Mesendoderm (in vitro differentiated cells): ENCODE data around the gene SURF6.

Experiments used
- DNase-seq: peaks from one replicate; pipeline ENCODE4 v3.0.0; 2013
- H2AK5ac ChIP-seq: 2 replicates; pipeline ENCODE4 v1.6.1; 2013; ENCODE audit warnings: low read length, inconsistent platforms
- H2BK120ac ChIP-seq: 2 replicates; pipeline ENCODE4 v1.6.1; 2013; ENCODE audit warnings: low read depth, mild to moderate bottlenecking, low read length, moderate library complexity, mixed read lengths
- H2BK15ac ChIP-seq: replicated peaks from 2 replicates; pipeline ENCODE4 v1.6.1; 2013; ENCODE audit warnings: low read depth, mild to moderate bottlenecking, moderate library complexity
- H2BK5ac ChIP-seq: 2 replicates; pipeline ENCODE4 v1.6.1; 2013; ENCODE audit warnings: low read length, inconsistent platforms
- H3K18ac ChIP-seq: 2 replicates; pipeline ENCODE4 v1.6.1; 2013; ENCODE audit warnings: mild to moderate bottlenecking, low read length, mixed read lengths
- H3K23ac ChIP-seq: one replicate; pipeline ENCODE4 v1.6.1; 2013; ENCODE audit warnings: low read length
- H3K27ac ChIP-seq: 2 replicates; pipeline ENCODE4 v1.5.1; 2013; ENCODE audit warnings: low read depth, mild to moderate bottlenecking, inconsistent platforms, low read length, moderate library complexity
- H3K27me3 ChIP-seq: 2 replicates; pipeline ENCODE4 v1.6.1; 2013; ENCODE audit warnings: low read length, control low read depth, mild to moderate bottlenecking, inconsistent platforms; ENCODE audit not compliant: insufficient read depth, poor library complexity
- H3K36me3 ChIP-seq: 2 replicates; pipeline ENCODE4 v1.6.1; 2013; ENCODE audit warnings: low read length, inconsistent platforms; ENCODE audit not compliant: control insufficient read depth, insufficient read depth
- H3K4ac ChIP-seq: one replicate; pipeline ENCODE4 v1.6.1; 2013; ENCODE audit warnings: low read depth, mild to moderate bottlenecking, low read length, moderate library complexity
- H3K4me1 ChIP-seq: 2 replicates; pipeline ENCODE4 v1.6.1; 2013; ENCODE audit warnings: low read depth, low read length, inconsistent platforms; ENCODE audit not compliant: control insufficient read depth
- H3K4me2 ChIP-seq: 2 replicates; pipeline ENCODE4 v1.6.1; 2013; ENCODE audit warnings: low read length
- H3K4me3 ChIP-seq: 2 replicates; pipeline ENCODE4 v1.5.1; 2013; ENCODE audit warnings: mild to moderate bottlenecking, low read length
- H3K56ac ChIP-seq: one replicate; pipeline ENCODE4 v1.6.1; 2013; ENCODE audit warnings: low read length
- H3K79me1 ChIP-seq: 2 replicates; pipeline ENCODE4 v1.6.1; 2013; ENCODE audit warnings: low read length, inconsistent platforms
- H3K79me2 ChIP-seq: 2 replicates; pipeline ENCODE4 v1.6.1; 2013; ENCODE audit warnings: mild to moderate bottlenecking, low read length; ENCODE audit not compliant: control insufficient read depth, insufficient read depth
- H3K9ac ChIP-seq: 2 replicates; pipeline ENCODE4 v1.6.1; 2013; ENCODE audit warnings: low read length, inconsistent platforms
- H4K5ac ChIP-seq: one replicate; pipeline ENCODE4 v1.6.1; 2013; ENCODE audit warnings: low read length
- H4K8ac ChIP-seq: one replicate; pipeline ENCODE4 v1.6.1; 2013; ENCODE audit warnings: low read depth, mild to moderate bottlenecking, control low read depth, low read length, moderate library complexity
- WGBS: extraction: QIAGEN DNeasy Blood & Tissue Kit; methylation state at CpG from one replicate; pipeline ENCODE4 v1.1.7; 2013; ENCODE audit warnings: low lambda C conversion rate, missing lambda C conversion rate; ENCODE audit not compliant: insufficient coverage; ENCODE audit errors: extremely low coverage; 5-methylcytosine and 5-hydroxymethylcytosine counted together

Gene SURF6

DNA sequence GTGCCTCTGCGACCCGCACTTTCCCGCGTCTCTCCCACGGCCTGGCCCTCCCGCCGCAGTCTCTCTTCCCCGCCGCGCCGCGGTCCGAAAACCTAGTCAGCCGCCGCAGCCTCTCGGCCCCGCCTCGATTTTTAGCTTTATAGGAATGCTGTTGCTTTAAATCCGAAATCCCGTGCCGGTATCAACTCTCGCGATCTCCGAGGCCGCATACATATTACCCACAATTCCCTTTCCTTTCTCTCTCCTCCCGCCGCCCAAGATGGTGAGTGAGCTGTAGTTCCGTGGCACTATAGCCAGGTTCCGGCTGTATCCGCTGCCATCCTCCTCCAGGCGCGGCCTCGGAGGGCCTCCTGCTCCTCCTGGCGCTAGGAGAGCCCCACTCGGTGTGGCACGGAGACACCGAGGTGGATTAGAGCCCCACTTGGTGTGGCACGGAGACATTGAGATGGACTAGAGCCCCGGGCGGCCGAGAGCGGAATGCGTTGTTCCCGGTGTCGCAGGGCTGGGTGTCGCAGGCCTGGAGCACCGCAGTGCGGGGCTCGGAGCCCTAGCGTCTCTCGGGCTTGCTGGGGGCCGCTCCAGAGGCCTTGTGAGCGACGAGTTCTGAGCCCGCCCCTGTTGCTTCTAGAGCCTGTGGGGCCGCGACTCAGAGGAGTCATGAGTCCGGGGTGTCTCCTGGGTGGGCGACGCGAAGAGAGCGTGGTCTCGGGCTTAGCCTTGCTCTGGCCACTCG, 12.2 kb upstream of the SURF6 start, which contains the start of the genes MED22 and RPL7A:
TSS of gene MED22 (minus strand) at position 147 of the 733 bp plus-strand sequence. CDS start 1,469 bp downstream, outside the sequence.
TSS of gene RPL7A (plus strand) at position 234 of the 733 bp plus-strand sequence. CDS start at position 260, 26 bp downstream.
- H2BK15ac ChIP-seq, result no peak within 1 kb of the TSS
- WGBS, result no CpG with 5 or more reads among the region's 64 CpGs
- peak within 1 kb of the TSS; percentile 96 for H3K18ac ChIP-seq
- H3K36me3 ChIP-seq, result peaks cover 30% of the 10 kb centered on the region
- H3K23ac ChIP-seq, result peak within 1 kb of the TSS; percentile 97
- H3K9ac ChIP-seq, result peak within 1 kb of the TSS; percentile 99
- H3K4ac ChIP-seq, result peak within 1 kb of the TSS; percentile 82
- peak within 1 kb of the TSS; percentile 95 for H3K4me3 ChIP-seq
- H4K8ac ChIP-seq, result no peak within 1 kb of the TSS
- no peaks in the 10 kb centered on the region for H3K4me1 ChIP-seq
- H3K4me2 ChIP-seq, result peak within 1 kb of the TSS; percentile 99
- H3K79me1 ChIP-seq, result peaks cover 29% of the 10 kb centered on the region
- peak within 1 kb of the TSS; percentile 52 for H4K5ac ChIP-seq
- peak within 1 kb of the TSS; percentile 93 for H2BK5ac ChIP-seq
- peak within 1 kb of the TSS; percentile 82 for H2AK5ac ChIP-seq
- peak; percentile 98 for DNase-seq
- peak within 1 kb of the TSS; percentile 40 for H2BK120ac ChIP-seq
- H3K27me3 ChIP-seq, result no peaks in the 10 kb centered on the region
- H3K56ac ChIP-seq, result peak within 1 kb of the TSS; percentile 99
- H3K27ac ChIP-seq, result peak within 1 kb of the TSS; percentile 87
- peaks cover 43% of the 10 kb centered on the region for H3K79me2 ChIP-seq

DNA sequence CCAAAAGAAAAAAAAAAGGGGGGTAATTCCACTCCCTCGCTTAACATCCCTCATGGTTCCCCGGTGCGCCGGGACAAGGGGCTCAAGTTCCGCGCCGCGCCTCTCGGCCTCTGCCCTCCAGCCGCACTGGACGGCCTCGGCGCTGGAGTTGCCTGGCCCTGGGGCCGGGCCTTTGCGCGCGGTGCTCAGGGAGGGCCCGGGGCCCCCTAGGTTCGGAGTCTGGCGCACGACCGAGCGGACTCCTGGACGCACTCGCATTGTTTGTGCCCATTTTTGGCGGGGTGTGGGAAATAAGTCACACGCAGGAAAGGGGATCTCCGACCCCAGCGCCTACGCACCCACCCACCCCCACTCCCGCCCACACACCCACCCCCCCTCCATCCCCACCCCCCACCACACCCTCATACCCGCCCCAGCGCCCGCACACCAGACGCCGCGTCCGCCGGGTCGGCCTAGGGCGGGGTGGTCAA, 11.6 kb upstream of the SURF6 start:
- H3K4me1 ChIP-seq, result no peaks in the 10 kb centered on the region
- peak overlapping the region; percentile 90 for H3K9ac ChIP-seq
- H3K4me3 ChIP-seq, result peak overlapping the region; percentile 90
- no peak overlapping the region for H4K5ac ChIP-seq
- H2BK5ac ChIP-seq, result peak overlapping the region; percentile 31
- H3K23ac ChIP-seq, result peak overlapping the region; percentile 76
- no CpG with 5 or more reads among the region's 41 CpGs for WGBS
- no peak overlapping the region for H4K8ac ChIP-seq
- no peaks in the 10 kb centered on the region for H3K27me3 ChIP-seq
- DNase-seq, result peak; percentile 50
- H3K4me2 ChIP-seq, result peak overlapping the region; percentile 29
- peak overlapping the region; percentile 82 for H3K4ac ChIP-seq
- H3K79me1 ChIP-seq, result peaks cover 29% of the 10 kb centered on the region
- peak overlapping the region; percentile 40 for H2BK120ac ChIP-seq
- no peak overlapping the region for H2AK5ac ChIP-seq
- no peak overlapping the region for H2BK15ac ChIP-seq
- peaks cover 30% of the 10 kb centered on the region for H3K36me3 ChIP-seq
- peaks cover 43% of the 10 kb centered on the region for H3K79me2 ChIP-seq
- peak overlapping the region; percentile 96 for H3K56ac ChIP-seq
- H3K27ac ChIP-seq, result peak overlapping the region; percentile 54
- H3K18ac ChIP-seq, result peak overlapping the region; percentile 93

DNA sequence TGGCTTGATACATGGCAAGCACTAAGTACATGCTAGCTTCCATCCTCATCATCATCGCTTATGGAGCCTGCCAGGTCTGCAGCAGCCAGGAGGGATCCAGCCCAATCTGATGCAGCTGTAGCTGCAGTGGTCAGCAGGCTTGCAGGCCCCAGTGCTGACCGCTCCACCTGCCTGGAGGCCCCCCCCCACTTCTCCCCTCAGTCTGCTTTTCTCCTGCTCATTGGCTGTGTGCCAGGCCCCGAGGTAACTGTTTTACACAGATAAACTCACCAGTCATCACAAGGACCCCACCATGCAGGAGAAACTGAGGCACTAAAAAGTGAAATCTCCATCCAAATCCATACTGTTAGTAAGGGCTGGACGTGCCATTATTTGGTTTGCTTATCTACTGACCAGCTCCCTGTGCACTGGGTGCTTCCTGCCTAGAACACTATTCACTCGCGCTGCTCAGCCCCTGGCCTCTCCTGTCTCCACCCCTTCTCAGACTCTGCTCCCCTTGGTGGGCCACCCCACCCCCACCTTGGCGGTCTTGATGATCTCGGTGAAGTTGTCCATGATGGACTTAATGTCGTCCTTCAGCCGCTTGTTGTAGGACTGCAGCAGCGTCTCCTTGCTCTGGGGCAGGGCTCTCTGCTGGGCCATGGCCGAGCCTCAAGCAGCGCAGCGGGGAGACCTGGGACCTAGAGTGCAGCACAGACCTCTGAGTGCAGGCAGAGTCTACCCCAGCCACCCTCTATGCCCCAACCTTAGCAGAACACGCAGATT, 10.2 kb upstream of the SURF6 start:
- no peak overlapping the region for H2BK120ac ChIP-seq
- no CpG with 5 or more reads among the region's 15 CpGs for WGBS
- no peak overlapping the region for H2AK5ac ChIP-seq
- no peak overlapping the region for H4K8ac ChIP-seq
- H3K4me2 ChIP-seq, result peak overlapping the region; percentile 87
- H3K4me3 ChIP-seq, result no peak overlapping the region
- no peak overlapping the region for H3K18ac ChIP-seq
- H2BK15ac ChIP-seq, result no peak overlapping the region
- peaks cover 29% of the 10 kb centered on the region for H3K79me1 ChIP-seq
- H3K27ac ChIP-seq, result no peak overlapping the region
- H2BK5ac ChIP-seq, result no peak overlapping the region
- peak overlapping the region; percentile 45 for H3K56ac ChIP-seq
- no peak overlapping the region for H4K5ac ChIP-seq
- H3K23ac ChIP-seq, result no peak overlapping the region
- no peaks in the 10 kb centered on the region for H3K4me1 ChIP-seq
- no peaks in the 10 kb centered on the region for H3K27me3 ChIP-seq
- peaks cover 43% of the 10 kb centered on the region for H3K79me2 ChIP-seq
- no peak overlapping the region for H3K4ac ChIP-seq
- H3K36me3 ChIP-seq, result peaks cover 22% of the 10 kb centered on the region
- peak overlapping the region; percentile 90 for H3K9ac ChIP-seq
- DNase-seq, result no peak

DNA sequence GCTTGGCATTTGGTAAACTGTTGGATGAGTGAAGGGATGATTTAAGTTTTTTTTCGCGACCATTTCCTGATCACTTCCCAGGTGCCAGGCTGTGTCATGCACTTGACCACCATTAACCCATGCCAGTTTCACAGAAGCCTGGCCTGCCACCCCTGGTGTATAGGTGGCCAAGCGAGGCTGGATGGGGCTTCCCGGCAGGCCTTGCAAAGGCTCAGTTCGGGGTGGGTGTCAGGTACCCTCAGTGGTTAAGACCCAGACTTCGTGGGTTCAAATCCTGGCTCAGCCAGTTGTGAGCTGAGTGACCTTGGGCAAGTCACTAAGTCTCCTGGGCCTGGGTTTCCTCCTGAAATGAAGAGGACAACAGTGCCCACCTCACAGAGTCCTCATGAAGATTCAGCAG, 9.6 kb upstream of the SURF6 start:
- H2AK5ac ChIP-seq, result no peak overlapping the region
- no peak overlapping the region for H2BK15ac ChIP-seq
- H3K4me3 ChIP-seq, result no peak overlapping the region
- H3K9ac ChIP-seq, result no peak overlapping the region
- no peak overlapping the region for H4K5ac ChIP-seq
- no peaks in the 10 kb centered on the region for H3K27me3 ChIP-seq
- no CpG with 5 or more reads among the region's 6 CpGs for WGBS
- H3K56ac ChIP-seq, result no peak overlapping the region
- no peak overlapping the region for H2BK5ac ChIP-seq
- no peak overlapping the region for H3K23ac ChIP-seq
- H3K4ac ChIP-seq, result no peak overlapping the region
- H3K79me1 ChIP-seq, result peaks cover 29% of the 10 kb centered on the region
- no peak overlapping the region for H3K4me2 ChIP-seq
- H2BK120ac ChIP-seq, result no peak overlapping the region
- no peaks in the 10 kb centered on the region for H3K4me1 ChIP-seq
- no peak overlapping the region for H3K18ac ChIP-seq
- peaks cover 18% of the 10 kb centered on the region for H3K36me3 ChIP-seq
- no peak overlapping the region for H4K8ac ChIP-seq
- no peak overlapping the region for H3K27ac ChIP-seq
- no peak for DNase-seq
- peaks cover 43% of the 10 kb centered on the region for H3K79me2 ChIP-seq

DNA sequence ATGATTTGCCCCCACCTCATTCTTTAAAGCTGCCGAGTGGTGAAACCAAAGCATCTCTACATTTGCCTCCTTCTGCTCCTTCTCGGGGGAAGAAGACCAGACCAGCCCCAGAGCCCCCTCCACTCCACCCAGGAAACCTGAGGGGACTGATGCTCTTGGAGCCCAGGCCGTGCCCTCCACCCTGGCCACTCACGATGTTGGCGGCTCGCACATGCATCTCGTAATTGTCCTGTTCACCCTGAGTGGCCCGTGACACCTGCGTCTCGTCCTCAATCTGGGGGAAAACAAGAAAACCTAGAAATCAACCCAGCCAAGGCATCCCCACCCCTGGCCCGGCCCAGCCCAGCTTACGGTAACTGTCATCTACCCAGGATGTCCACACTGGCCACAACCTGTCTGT, 9.0 kb upstream of the SURF6 start:
- DNase-seq, result no peak
- WGBS, result no CpG with 5 or more reads among the region's 12 CpGs
- H4K5ac ChIP-seq, result no peak overlapping the region
- H3K36me3 ChIP-seq, result peaks cover 15% of the 10 kb centered on the region
- no peak overlapping the region for H2BK5ac ChIP-seq
- no peak overlapping the region for H2AK5ac ChIP-seq
- H3K23ac ChIP-seq, result no peak overlapping the region
- no peak overlapping the region for H3K56ac ChIP-seq
- peaks cover 39% of the 10 kb centered on the region for H3K79me2 ChIP-seq
- H3K4me2 ChIP-seq, result no peak overlapping the region
- no peak overlapping the region for H2BK15ac ChIP-seq
- no peak overlapping the region for H3K4ac ChIP-seq
- no peak overlapping the region for H4K8ac ChIP-seq
- H3K4me1 ChIP-seq, result no peaks in the 10 kb centered on the region
- H2BK120ac ChIP-seq, result no peak overlapping the region
- H3K79me1 ChIP-seq, result peaks cover 23% of the 10 kb centered on the region
- H3K9ac ChIP-seq, result no peak overlapping the region
- no peak overlapping the region for H3K18ac ChIP-seq
- H3K4me3 ChIP-seq, result no peak overlapping the region
- no peak overlapping the region for H3K27ac ChIP-seq
- H3K27me3 ChIP-seq, result no peaks in the 10 kb centered on the region
